Measurements from ENCODE around the gene FAM124A.

- TF ChIP-seq EZH2 (IDR thresholded peaks at IDR 0.05; ENCODE audit: insufficient read depth, poor library complexity, severe bottlenecking), result no peak
- no peak for TF ChIP-seq EZH2phosphoT487 (IDR thresholded peaks at IDR 0.05; ENCODE audit: insufficient read depth, low read depth)
These were observed 62.1 kb downstream of the FAM124A start for GRCh38 chr13:51284339-51284738.
